LNCaP clone FGC (cell line): ENCODE data around the gene SCFD2.
"Not testable (repeated sequence)": the region's sequence is repeated elsewhere in the genome, so short reads cannot be mapped to it uniquely, and the experiment has no call there.

ENCODE experiments used
- DNase-seq: peaks from one replicate; pipeline ENCODE4 v3.0.0-alpha.2; 2011; ENCODE audit warnings: low read depth
- H3K4me3 ChIP-seq: 2 replicates; pipeline ENCODE4 v1.5.1; 2011; ENCODE audit warnings: mild to moderate bottlenecking, low read depth, low read length, control low read depth
- CTCF ChIP-seq: IDR thresholded peaks from 2 replicates; pipeline ENCODE4 v1.5.1; 2012; ENCODE audit warnings: mild to moderate bottlenecking; ENCODE audit not compliant: control insufficient read depth, insufficient read depth; ENCODE audit errors: extremely low read depth

The SCFD2 gene

GRCh38 chr4:52840531-52841370 is 525.1 kb downstream of the SCFD2 start:
- DNase-seq = peak; percentile 75
- TF ChIP-seq CTCF = no peak
- H3K4me3 ChIP-seq = no peak overlapping the region

- TF ChIP-seq CTCF = no peak
- no peak overlapping the region for H3K4me3 ChIP-seq
- DNase-seq = no peak
Observed at GRCh38 chr4:52838729-52839586, 526.9 kb downstream of the SCFD2 start.

GRCh38 chr4:52837716-52838558 is 527.9 kb downstream of the SCFD2 start:
- H3K4me3 ChIP-seq = no peak overlapping the region
- DNase-seq = no peak
- no peak for TF ChIP-seq CTCF

GRCh38 chr4:52836678-52837077 is 529.2 kb downstream of the SCFD2 start:
- no peak for DNase-seq
- H3K4me3 ChIP-seq = no peak overlapping the region
- no peak for TF ChIP-seq CTCF

GRCh38 chr4:52836120-52836519 is 529.7 kb downstream of the SCFD2 start:
- no peak overlapping the region for H3K4me3 ChIP-seq
- DNase-seq = no peak
- no peak for TF ChIP-seq CTCF

- DNase-seq, H3K4me3 ChIP-seq: not testable (repeated sequence)
Observed at GRCh38 chr4:52834641-52835456, 531.0 kb downstream of the SCFD2 start.
